ENCODE data around the gene KDM2A.
A peak's percentile ranks its signal among the peaks of the same experiment; 100 is the strongest.
"Not testable (repeated sequence)": the region's sequence is repeated elsewhere in the genome, so short reads cannot be mapped to it uniquely, and the experiment has no call there.

The KDM2A gene

DNA sequence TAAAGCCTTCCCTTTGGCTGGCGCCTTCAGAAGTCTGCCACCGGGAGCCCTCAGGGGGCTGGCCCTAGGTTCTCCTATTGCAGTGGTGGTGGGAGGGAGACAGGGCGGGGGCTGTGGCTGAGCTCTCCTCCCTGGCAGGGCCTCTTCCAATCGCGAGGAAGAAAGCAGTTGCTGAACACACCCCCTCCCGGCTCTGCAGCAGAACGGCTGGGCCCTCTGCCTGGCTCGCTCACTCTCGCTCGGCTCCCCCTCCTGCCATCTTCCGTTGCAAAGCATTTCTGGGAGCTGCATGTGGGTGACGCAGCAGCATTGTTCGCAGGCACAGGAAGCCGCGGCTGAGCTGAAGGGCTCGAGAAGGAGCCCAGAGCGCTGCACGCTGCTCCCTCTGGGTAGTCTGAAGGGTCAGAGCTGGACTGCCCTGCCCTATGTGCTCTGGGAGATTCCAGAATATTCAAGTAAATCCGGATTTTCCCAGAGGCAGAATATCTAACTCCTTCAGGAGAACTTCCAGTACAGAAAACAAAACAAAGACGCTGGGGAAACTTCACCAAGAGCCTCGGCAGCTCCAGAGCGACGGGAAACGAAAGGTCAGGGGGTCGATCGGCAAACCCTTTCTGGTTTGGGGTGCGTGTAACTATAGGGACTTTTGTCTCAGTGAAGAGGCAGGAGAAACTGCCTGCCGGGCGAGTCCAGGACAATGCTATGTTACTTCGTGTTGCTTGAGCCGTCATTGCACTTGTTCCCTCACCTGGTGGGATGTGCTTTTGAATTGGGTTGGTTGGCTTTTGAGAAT lies 120.9 kb downstream of the KDM2A start:
- peak; percentile 98 for DNase-seq

DNA sequence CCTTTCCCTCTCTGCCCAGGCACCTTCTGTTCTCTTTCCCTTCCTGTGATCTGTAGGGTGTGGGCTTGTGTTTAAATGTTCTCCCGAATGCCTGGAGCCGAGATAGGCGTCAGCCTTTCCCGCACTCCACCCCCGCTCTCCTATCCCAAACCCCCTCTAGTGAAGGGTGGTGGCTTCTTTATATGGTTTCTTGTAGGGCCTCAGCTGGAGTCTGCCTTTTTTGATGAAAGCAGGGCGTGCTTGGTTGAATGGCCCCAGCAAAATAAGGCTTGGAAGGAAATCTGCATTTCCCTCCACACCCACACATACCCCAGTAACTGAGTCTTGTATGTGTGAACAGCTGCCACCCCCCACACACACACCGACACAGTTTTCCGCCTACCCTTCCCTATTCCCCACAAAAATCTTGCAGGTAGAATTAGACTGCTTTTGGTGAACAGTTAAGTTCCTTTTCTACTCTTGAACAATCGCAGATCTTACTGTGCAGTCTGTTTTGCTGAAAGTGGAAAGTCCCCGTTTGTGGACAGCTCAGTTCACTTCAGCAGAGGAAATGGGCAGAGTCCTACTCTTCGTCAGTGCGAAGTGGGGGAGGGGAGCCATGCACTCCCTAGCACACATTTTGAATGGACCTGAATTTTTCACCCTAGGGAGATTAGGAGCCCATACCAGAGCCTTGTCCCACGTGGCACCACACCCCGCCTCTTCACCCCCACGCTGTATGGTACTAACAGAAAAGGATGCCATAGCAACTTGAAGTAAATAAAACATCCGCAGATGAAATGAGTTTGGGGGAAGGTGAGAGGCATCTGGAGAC lies 121.7 kb downstream of the KDM2A start:
- peak; percentile 91 for DNase-seq

DNA sequence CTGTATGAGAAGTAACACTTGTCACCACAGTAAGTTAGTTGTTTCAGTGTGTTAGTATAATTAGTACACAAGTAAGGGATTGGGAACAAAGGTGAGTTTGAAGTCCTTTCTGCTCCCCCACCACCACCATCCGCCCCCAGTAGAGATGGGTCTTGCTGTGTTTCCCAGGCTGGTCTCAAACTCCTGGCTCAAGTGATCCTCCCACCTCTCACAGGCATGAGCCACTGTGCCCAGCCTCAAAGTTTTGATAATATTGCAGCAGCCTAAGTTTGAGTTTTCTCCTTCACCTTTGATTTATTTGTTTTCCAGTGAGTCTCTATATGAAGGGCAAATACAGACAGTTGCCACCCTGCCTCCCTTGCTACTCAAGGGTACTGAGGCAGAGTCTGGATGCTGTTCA lies 123.5 kb downstream of the KDM2A start:
- no peak for DNase-seq

DNA sequence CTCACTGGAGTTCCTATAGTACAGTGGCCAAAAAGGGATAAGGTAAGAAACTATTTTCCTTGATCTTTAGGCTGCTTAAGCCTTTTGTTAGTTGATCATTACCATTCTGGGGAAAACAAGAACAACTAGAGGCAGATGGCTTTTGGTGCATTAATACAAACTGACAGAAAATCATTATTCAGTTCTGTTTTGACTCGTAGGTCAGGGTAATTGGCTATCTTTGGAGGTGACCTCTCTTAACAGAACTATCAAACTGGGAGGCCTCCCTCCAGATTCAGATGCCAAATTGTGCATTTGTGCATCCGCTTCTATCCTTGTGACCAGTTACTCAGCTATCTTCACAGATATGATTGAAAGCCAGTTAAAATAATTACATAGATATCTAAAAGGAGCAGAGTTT lies 124.0 kb downstream of the KDM2A start:
- no peak for DNase-seq

DNA sequence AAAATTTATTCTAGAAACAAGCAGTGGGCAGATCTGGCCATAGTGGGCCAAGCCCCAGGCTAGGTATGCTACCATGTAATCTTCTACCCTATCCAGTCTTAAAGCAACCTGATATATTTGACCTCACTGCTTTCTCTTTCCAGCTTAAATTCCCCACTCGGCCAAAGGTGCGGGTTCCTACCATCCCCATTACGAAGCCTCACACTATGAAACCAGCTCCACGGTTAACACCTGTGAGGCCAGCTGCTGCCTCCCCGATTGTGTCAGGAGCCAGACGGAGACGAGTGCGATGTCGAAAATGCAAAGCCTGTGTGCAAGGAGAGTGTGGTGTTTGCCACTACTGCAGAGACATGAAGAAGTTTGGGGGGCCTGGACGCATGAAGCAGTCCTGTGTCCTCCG lies 126.0 kb downstream of the KDM2A start:
- DNase-seq = no peak

DNA sequence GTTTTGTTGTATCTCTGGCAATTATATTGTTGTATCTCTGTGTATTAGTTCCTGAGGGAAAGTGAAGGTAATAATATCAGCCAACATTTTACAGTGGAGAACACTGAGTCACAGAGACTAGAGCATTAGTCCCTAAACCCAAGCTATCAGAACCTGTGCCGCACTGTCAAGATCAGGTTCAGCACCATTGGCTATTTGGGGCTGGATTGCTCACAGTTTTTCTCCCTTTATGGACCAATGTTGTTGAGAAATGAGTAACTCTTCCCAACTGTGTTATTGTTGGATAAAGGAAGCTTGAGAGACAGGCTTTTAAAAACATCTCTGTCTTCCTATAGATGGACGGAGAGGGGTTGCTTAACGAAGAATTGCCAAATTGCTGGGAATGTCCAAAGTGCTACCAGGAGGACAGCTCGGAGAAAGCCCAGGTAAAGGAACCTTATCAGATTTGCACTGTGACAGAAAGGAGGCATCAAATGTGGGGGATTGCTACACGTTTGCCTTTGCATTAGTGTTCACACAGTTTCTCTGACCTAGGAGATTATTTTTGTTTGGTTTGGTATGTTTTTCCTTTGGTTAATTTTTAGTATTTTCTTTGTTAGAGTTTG lies 129.0 kb downstream of the KDM2A start:
- no peak for DNase-seq

DNA sequence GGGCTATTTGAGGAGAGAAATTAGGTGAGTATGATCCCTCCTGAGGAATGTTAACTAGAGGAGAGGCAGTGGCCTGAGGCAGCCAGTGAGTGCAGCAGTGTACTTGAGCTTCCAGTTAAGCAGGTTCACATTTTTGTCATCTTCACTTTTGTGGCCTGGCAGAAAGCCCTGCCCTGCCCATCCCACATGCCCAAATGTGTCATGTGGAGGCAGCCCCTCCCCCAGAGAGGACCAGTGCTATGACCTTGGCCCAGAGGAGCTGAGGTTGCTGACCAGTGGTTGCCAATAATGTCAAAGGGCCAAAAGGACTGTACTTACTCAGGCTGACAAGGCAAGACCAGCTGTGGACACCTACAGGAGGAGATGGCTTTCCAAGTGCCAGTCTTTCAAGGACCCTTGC lies 129.6 kb downstream of the KDM2A start:
- no peak for DNase-seq

DNA sequence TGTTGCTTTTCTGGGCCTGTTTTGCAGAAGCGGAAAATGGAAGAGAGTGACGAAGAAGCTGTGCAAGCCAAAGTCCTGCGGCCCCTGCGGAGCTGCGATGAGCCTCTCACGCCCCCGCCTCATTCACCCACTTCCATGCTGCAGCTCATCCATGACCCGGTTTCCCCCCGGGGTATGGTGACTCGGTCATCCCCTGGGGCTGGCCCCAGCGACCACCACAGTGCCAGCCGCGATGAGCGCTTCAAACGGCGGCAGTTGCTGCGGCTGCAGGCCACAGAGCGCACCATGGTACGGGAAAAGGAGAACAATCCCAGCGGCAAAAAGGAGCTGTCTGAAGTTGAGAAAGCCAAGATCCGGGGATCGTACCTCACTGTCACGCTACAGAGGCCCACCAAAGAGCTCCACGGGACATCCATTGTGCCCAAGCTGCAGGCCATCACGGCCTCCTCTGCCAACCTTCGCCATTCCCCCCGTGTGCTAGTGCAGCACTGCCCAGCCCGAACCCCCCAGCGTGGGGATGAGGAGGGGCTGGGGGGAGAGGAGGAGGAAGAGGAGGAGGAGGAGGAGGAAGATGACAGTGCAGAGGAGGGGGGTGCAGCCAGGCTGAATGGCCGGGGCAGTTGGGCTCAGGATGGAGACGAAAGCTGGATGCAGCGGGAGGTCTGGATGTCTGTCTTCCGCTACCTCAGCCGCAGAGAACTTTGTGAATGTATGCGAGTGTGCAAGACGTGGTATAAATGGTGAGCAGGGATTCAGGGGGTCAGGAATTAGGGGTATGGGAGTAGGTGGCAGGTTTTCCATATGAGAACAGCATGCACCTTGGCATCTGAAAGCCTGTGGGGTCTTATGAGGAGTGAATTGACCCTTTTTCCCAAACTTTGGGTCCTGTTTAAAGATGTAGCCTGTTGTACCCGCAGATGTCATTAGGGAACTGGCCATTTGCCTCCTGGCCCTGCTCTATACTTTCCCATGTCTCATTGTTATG lies 131.3 kb downstream of the KDM2A start:
- DNase-seq = no peak

DNA sequence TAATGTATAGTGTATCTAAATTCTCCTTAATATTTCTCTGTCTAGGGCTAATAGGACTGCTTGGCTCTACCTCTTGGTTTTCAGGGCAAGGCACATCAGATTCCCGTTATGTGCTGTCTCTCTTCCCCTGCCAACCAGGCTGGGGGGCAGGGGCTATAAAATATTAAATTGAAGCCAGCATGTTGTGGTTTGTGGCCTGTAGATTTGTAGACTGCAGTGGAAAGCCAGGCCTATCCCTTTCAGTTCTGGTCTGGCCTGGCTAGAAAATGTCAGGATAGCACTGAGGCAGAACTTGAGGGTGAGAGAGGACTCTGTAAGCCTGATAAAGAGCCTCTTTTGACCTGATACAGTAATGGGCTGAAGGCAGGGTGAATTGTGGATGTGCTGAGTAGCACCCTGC lies 132.8 kb downstream of the KDM2A start:
- no peak for DNase-seq

DNA sequence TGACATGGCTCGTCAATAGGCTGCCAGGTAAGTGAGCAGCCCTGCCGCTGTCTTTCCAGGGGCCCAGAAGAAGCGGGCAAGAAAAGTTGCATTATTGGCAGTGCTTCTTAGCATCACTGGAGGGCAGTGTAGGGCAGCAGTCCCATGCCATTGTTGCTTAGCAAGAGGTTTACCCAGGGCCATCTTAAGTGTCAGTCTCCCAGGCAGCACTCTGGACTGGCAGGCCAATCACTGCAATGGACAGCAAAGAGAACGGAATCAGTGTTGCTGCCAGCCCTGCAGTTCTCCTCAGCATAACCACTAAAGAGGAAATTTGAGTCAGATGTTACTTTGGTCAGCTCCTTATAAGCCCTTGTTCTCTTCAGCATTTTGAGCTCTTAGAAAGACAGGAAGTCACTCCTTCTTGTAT lies 133.8 kb downstream of the KDM2A start:
- peak; percentile 52 for DNase-seq

DNA sequence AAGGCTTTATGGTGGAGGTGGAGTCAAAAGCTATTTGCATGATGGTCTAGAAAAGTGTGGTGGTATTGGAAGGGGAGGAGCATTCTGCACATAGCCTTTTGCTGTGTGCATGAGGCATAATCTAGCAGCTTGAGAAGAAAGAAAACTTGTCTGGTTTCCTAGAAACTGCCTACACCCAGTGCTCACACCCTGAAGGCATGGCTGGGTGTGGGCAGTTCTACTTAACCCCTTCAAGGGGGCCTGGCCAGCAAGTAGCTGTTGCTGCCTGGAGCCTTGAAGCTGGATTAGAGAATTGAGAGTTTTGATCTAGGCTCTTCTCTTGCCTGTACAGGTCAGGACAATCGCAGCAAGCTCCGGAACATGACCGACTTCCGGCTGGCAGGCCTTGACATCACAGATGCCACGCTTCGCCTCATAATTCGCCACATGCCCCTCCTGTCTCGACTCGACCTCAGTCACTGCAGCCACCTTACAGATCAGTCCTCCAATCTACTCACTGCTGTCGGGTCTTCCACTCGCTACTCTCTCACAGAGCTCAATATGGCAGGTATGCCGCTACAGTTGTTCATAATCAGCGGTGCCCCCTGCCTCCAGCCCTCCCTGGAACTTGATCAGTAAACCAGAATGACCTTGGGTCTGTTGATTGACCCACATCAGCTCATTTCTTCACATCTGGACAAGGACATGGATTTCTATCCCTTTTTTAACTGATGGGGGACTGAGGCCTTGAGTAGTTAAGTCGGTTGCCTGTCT lies 135.0 kb downstream of the KDM2A start:
- DNase-seq = no peak

DNA sequence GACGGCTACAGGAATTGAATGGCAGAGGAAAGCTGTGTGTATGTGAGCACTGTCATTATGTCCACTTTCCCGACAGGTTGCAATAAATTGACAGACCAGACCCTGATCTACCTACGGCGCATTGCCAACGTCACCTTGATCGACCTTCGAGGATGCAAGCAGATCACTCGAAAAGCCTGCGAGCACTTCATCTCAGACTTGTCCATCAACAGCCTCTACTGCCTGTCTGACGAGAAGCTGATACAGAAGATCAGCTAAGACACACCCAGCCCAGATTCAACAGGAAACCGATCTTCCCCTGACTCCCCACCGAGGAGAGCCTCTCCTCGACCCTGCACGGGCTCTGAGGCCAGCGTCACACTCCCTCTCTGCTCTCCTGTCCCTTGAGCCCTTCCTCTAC lies 135.7 kb downstream of the KDM2A start:
- DNase-seq = no peak

DNA sequence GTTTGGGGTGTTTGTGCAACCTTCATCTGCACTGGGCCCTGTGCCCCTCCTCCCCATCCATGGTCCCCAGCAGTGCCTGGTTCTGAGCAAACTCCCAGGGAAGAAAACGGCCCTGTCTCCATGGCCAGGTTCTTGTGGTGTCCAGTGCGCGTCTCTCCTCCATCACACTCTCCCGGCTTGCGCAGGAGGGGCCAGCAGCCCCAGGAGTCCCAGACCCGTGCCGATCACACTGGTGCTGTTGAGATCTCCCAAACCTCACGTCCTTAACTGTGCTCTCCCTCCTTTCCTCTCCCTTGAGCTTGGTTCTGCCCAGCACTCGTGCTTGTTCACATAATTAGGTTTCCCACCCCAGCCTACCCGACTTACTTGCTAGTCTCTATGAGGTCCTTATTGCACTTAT lies 136.3 kb downstream of the KDM2A start:
- DNase-seq = no peak

DNA sequence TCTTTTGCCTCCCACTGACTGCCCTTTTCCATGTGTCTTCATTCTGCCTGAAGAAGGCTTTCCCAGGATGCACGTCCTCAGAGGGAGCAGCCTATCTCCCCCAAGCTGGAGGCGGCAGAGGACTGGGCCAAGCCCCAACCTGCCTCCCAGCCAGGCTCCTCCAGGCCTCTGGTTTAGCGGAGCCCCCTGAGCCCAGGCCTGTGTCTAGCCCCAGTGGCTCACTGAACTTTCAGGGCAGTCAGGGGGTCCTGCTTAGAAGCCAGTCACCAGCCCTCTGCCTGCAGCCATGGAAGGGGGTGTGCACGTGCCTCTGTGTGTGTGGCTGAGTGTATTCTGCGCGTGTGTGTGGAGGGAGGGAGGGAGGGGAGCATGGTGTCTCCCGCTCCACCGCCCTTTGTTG lies 136.8 kb downstream of the KDM2A start:
- no peak for DNase-seq

DNA sequence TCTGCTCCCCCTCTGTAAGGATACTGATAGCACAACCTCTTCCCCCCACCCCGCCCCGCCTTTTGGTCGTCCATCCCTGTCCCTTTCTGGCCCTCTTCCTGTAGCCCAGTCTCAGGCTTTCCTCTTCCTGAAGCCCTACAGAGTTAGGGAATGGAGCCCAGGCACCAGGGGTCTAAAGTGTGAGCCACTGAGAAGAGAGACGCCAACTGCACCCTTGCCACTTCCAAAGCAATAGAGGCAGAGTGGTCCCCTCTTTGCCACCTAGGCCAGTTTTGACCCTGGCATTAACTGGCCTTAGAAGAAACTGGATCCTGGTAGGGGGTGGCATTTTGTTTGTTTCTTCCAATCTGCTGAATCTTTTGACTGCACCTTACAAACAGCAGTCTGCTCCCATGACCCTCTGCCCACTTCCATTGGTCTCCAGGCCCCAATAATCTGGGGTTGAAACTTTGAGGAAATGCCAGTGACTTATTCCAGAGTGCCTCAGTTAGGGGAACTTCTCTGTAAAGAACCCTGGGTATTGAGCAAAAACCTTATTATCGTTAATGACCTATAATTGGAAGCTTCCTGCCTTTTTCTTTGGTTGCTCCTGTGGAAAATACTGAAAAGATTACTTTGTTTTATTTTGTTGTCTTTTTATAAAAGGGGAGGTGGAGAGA lies 137.5 kb downstream of the KDM2A start:
- DNase-seq = no peak

DNA sequence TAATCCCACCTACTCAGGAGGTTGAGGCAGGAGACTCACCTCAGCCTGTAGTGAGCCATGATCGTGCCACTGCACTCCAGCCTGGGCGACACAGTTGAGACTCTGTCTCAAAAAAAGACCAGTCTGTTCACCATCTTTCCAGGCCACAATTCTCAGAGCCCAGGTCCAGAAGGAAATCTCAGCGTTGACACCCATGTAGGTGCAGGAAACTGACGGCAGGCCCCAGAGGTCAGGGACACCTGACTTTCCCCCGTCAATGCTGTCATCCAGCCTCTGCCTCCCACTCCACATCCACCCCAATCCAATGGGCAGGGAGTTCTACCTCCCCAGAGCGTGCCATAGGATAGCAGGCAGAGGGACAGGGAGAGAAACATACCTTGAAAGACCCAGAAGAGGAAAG lies 141.3 kb downstream of the KDM2A start:
- no peak for DNase-seq

DNA sequence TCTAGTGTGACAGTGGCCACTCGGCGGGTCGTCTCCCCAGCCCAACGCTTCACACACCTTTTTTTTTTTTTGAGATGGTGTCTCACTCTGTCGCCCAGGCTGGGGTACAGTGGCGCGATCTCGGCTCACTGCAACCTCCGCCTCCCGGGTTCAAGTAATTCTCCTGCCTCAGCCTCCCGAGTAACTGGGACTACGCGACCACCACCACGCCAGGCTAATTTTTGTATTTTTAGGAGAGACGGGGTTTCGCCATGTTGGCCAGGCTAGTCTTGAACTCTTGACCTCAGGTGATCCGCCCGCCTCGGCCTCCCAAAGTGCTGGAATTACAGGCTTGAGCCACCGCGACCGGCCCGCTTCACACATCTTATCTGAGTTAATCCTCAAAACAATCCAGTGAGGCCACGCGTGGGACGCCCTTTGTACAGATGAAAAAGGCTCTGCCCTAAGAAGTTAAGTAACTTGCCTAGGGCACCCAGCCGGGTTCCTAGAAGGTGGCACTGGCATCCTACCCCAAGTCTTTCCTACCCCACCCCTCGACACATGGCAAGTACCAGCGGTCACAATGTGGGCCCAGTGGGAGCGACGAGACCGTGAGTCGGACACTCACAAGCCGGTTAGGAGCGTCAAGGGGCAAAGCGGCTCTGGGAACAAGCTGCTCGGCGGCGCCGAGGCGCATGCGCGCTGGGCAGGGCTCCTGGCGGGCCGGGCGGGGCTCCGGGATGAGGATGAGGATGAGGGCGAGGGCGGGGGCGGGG lies 142.0 kb downstream of the KDM2A start:
- not testable (repeated sequence) for DNase-seq

DNA sequence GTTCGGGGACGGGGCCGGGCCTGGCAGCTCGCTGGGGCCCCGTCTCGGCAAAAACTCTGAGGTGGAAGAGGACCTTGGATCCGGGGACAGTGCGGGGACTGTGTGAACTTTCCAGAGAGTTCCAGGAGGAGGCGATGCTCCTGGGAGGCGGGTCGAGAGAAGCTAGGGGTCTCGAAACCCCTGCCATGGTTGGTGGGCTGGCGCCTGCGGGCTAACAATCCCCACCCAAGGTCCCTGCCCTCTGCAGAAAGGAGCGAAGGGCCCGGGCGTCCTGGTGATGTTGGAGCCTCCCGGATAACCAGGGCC lies 142.5 kb downstream of the KDM2A start:
- no peak for DNase-seq

DNA sequence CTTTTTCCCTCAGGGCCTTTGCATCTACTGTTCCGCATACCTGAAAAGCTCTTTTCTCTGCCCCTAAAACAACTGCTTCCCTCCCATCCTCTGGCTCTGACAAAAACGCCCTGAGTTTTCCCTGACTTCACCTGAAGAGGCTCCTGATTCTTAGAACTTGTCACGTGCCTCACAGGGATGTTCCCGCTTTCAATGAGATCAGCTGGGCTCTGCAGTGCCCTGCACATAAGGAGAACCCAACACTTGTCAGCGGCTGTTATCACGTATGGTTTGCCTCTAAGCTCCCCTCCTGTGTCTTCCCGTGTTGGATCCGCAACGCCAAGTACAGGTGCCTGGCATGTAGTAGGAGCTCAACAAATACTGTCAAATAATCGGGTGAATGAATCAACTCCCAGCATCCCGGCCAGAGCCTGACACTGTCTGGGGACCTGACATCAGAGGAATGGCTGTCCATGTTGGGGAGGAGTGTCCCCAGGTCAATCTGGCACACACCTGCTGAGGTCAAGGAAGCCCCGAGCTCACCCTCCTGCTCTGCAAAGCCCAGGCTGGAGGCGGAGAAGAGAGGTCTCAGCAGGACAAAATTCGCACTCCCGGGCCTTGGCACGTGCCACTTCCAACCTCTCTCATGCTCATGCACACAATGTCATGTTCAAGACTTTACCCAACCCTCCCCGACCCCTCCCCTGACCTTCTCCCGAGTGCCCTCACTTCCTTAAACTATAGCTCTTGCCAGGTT lies 143.1 kb downstream of the KDM2A start:
- no peak for DNase-seq
